ENCODE results near the gene TUSC2.

The TUSC2 gene

GRCh38 chr3:50323092-50323600 is 4.9 kb downstream of the TUSC2 start:
- no peak for TF ChIP-seq CTCF (IDR thresholded peaks at IDR 0.05; ENCODE audit: low read length)
- TF ChIP-seq EZH2 (optimal IDR thresholded peaks at IDR 0.05; ENCODE audit: low read depth, low read length), result no peak
- TF ChIP-seq EZH2phosphoT487 (IDR thresholded peaks at IDR 0.05; ENCODE audit: low read length), result no peak
- H3K4me1 ChIP-seq (ENCODE audit: low read length), result 0 out of 2 replicates have a peak, but pooled peaks cover 7% of the 10 kb centered on the region
- no peak overlapping the region for H3K9ac ChIP-seq (ENCODE audit: low read length)
- no peak for DNase-seq
- no peak overlapping the region for H3K4me3 ChIP-seq (ENCODE audit: low read length)
- no peaks in the 10 kb centered on the region for H3K36me3 ChIP-seq (replicated peaks; ENCODE audit: insufficient read depth, low read length)
- H2AFZ ChIP-seq (ENCODE audit: low read length), result no peak overlapping the region
- H3K9me2 ChIP-seq (replicated peaks; ENCODE audit: insufficient read depth, low read length), result no peaks in the 10 kb centered on the region
- peaks cover 37% of the 10 kb centered on the region for H3K79me2 ChIP-seq (ENCODE audit: low read length)
- H3K27me3 ChIP-seq (replicated peaks; ENCODE audit: insufficient read depth, low read length), result no peaks in the 10 kb centered on the region
- no peaks in the 10 kb centered on the region for H4K20me1 ChIP-seq (ENCODE audit: insufficient read depth, low read length)
- H3K9me3 ChIP-seq (replicated peaks; ENCODE audit: insufficient read depth, low read length), result no peaks in the 10 kb centered on the region
- H3F3A ChIP-seq (ENCODE audit: insufficient read depth, low read length), result no peaks in the 10 kb centered on the region; the same call in 1 of the 2 replicates
- no peak overlapping the region for H3K27ac ChIP-seq (ENCODE audit: low read length)
- no peak overlapping the region for H3K4me2 ChIP-seq (ENCODE audit: low read depth, low read length)

DNA sequence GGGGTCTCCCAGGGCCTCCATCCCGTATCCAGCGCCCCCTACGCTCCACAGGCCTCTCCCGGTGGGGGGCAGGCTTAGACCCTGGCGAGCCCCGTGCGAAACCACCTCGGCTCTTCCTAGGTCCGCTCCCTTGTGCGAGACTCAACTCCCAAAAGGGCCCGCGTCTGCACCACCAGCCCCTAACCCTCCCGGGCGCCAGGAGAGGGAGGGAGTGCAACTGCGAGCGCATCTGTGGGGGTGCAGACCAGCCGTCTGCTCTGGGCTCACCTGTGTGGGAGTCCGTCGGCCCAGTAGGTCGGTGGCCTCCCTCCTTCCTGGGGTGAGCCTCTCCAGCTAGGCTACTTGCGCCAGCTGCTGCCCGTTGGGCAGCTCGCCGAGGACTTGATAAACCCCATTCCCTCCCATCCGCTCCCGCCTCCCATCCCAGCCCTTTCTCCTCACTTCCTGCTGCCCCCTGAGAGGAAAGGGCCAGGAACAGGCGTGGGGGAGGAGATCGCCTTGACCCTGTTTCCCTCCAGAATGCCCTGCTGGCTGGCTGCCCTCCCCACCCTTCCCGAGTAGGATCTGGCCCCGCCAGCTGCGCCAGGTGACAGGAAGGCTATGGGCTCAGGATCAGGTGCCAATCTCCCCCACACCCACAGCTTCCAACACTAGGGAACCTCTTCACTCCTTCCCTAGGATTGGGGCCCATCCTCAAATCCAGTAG is 5.5 kb downstream of the TUSC2 start, which contains the start of gene HYAL2:
Gene HYAL2 (minus strand): TSS at position 360 of the 706 bp plus-strand sequence. CDS start 2,256 bp downstream, outside the sequence.
- Histone ChIP-seq H3K79me2 (ENCODE audit: low read length) (peaks cover 32% of the 10 kb centered on the region), H3F3A (ENCODE audit: insufficient read depth, low read length) (no peaks in the 10 kb centered on the region), H3K4me1 (ENCODE audit: low read length) (0 out of 2 replicates have a peak, but pooled peaks cover 7% of the 10 kb centered on the region), H3K27me3 (replicated peaks; ENCODE audit: insufficient read depth, low read length) (no peaks in the 10 kb centered on the region), H3K9me3 (replicated peaks; ENCODE audit: insufficient read depth, low read length) (no peaks in the 10 kb centered on the region), H3K9me2 (replicated peaks; ENCODE audit: insufficient read depth, low read length) (no peaks in the 10 kb centered on the region), H4K20me1 (ENCODE audit: insufficient read depth, low read length) (no peaks in the 10 kb centered on the region), H3K27ac (ENCODE audit: low read length) (peak within 1 kb of the TSS; percentile 80), H3K4me3 (ENCODE audit: low read length) (peak within 1 kb of the TSS; percentile 83), H3K9ac (ENCODE audit: low read length) (peak within 1 kb of the TSS; percentile 95), H3K4me2 (ENCODE audit: low read depth, low read length) (peak within 1 kb of the TSS; percentile 75), H2AFZ (ENCODE audit: low read length) (peak within 1 kb of the TSS; percentile 91), H3K36me3 (replicated peaks; ENCODE audit: insufficient read depth, low read length) (no peaks in the 10 kb centered on the region)
- DNase-seq, result no peak
- TF ChIP-seq EZH2 (optimal IDR thresholded peaks at IDR 0.05; ENCODE audit: low read depth, low read length) (no peak), EZH2phosphoT487 (IDR thresholded peaks at IDR 0.05; ENCODE audit: low read length) (no peak), CTCF (IDR thresholded peaks at IDR 0.05; ENCODE audit: low read length) (no peak)

- Histone ChIP-seq H2AFZ (ENCODE audit: low read length) (peak overlapping the region; percentile 91), H3K4me2 (ENCODE audit: low read depth, low read length) (peak overlapping the region; percentile 75), H3K9me3 (replicated peaks; ENCODE audit: insufficient read depth, low read length) (no peaks in the 10 kb centered on the region), H3K79me2 (ENCODE audit: low read length) (peaks cover 27% of the 10 kb centered on the region), H4K20me1 (ENCODE audit: insufficient read depth, low read length) (no peaks in the 10 kb centered on the region), H3K36me3 (replicated peaks; ENCODE audit: insufficient read depth, low read length) (no peaks in the 10 kb centered on the region), H3K4me3 (ENCODE audit: low read length) (peak overlapping the region; percentile 83), H3K27ac (ENCODE audit: low read length) (no peak overlapping the region), H3F3A (ENCODE audit: insufficient read depth, low read length) (no peaks in the 10 kb centered on the region), H3K9ac (ENCODE audit: low read length) (peak overlapping the region; percentile 95; the same call in 1 of the 2 replicates), H3K4me1 (ENCODE audit: low read length) (0 out of 2 replicates have a peak, but pooled peaks cover 8% of the 10 kb centered on the region), H3K9me2 (replicated peaks; ENCODE audit: insufficient read depth, low read length) (no peaks in the 10 kb centered on the region), H3K27me3 (replicated peaks; ENCODE audit: insufficient read depth, low read length) (no peaks in the 10 kb centered on the region)
- no peak for DNase-seq
- no peak for TF ChIP-seq EZH2phosphoT487 (IDR thresholded peaks at IDR 0.05; ENCODE audit: low read length)
Observed at GRCh38 chr3:50322115-50322385, 6.0 kb downstream of the TUSC2 start.

All from MM.1S (cell line).